ENCODE results near the gene LINS1. TPM values are rescaled to one million over a fixed set of nuclear protein-coding genes. Genes with fewer than 3 reads are reported as not detected.
"Not testable (repeated sequence)": the region's sequence is repeated elsewhere in the genome, so short reads cannot be mapped to it uniquely, and the experiment has no call there.

LINS1 gene
- total RNA-seq, 1 donor from 2014 or later, result 36.3 TPM

- FAIRE-seq, result no peak
- DNase-seq (ENCODE audit: low spot score in 2 of 2), result no peak
Measured at GRCh38 chr15:100602823-100603393, 924 bp upstream of the LINS1 start.

- FAIRE-seq, result no peak
- DNase-seq (ENCODE audit: low spot score in 2 of 2), result no peak
Measured at GRCh38 chr15:100601617-100602063, 344 bp downstream of the LINS1 start.

- FAIRE-seq (no peak), DNase-seq (ENCODE audit: low spot score in 2 of 2) (no peak)
Measured at GRCh38 chr15:100601163-100601562, 821 bp downstream of the LINS1 start.

- FAIRE-seq (no peak), DNase-seq (ENCODE audit: low spot score in 2 of 2) (no peak)
Measured at GRCh38 chr15:100598655-100599054, 3.3 kb downstream of the LINS1 start.

- DNase-seq (ENCODE audit: low spot score in 2 of 2), result no peak
- FAIRE-seq, result no peak
Measured at GRCh38 chr15:100597862-100598261, 4.1 kb downstream of the LINS1 start.

- FAIRE-seq, result no peak
- DNase-seq (ENCODE audit: low spot score in 2 of 2), result no peak
Measured at GRCh38 chr15:100596792-100597191, 5.2 kb downstream of the LINS1 start.

GRCh38 chr15:100595964-100596363 is 6.0 kb downstream of the LINS1 start:
- FAIRE-seq, result no peak
- DNase-seq (ENCODE audit: low spot score in 2 of 2), result no peak

- FAIRE-seq, result no peak
- no peak for DNase-seq (ENCODE audit: low spot score in 2 of 2)
Measured at GRCh38 chr15:100593431-100593830, 8.6 kb downstream of the LINS1 start.

- FAIRE-seq (no peak), DNase-seq (ENCODE audit: low spot score in 2 of 2) (no peak)
Measured at GRCh38 chr15:100592898-100593297, 9.1 kb downstream of the LINS1 start.

GRCh38 chr15:100591835-100592234 is 10.1 kb downstream of the LINS1 start:
- no peak for FAIRE-seq
- no peak for DNase-seq (ENCODE audit: low spot score in 2 of 2)

GRCh38 chr15:100591163-100591562 is 10.8 kb downstream of the LINS1 start:
- not testable (repeated sequence) for DNase-seq (ENCODE audit: low spot score in 2 of 2)

GRCh38 chr15:100588638-100589242 is 13.2 kb downstream of the LINS1 start:
- FAIRE-seq (no peak), DNase-seq (ENCODE audit: low spot score in 2 of 2) (no peak)

More at GRCh38 chr15:100591163-100591562, 10.8 kb downstream of the LINS1 start:
- not testable (repeated sequence) for FAIRE-seq

GRCh38 chr15:100580414-100580813 is 21.6 kb downstream of the LINS1 start:
- FAIRE-seq, result no peak
- no peak for DNase-seq (ENCODE audit: low spot score in 2 of 2)

GRCh38 chr15:100573526-100573925 is 28.5 kb downstream of the LINS1 start:
- no peak for DNase-seq (ENCODE audit: low spot score in 2 of 2)
- FAIRE-seq, result no peak

- DNase-seq (ENCODE audit: low spot score in 2 of 2) (no peak), FAIRE-seq (peak; percentile 82)
Measured at GRCh38 chr15:100572362-100572983, 29.5 kb downstream of the LINS1 start.

- FAIRE-seq (no peak), DNase-seq (ENCODE audit: low spot score in 2 of 2) (no peak)
Measured at GRCh38 chr15:100571592-100572167, 30.3 kb downstream of the LINS1 start.

- DNase-seq (ENCODE audit: low spot score in 2 of 2) (no peak), FAIRE-seq (no peak)
Measured at GRCh38 chr15:100570735-100571313, 31.2 kb downstream of the LINS1 start.

GRCh38 chr15:100570275-100570674 is 31.7 kb downstream of the LINS1 start:
- no peak for DNase-seq (ENCODE audit: low spot score in 2 of 2)
- no peak for FAIRE-seq

- no peak for DNase-seq (ENCODE audit: low spot score in 2 of 2)
- no peak for FAIRE-seq
Measured at GRCh38 chr15:100569391-100569790, 32.6 kb downstream of the LINS1 start.

GRCh38 chr15:100566850-100567628 is 34.9 kb downstream of the LINS1 start:
- DNase-seq (ENCODE audit: low spot score in 2 of 2) (no peak), FAIRE-seq (no peak)

Data from frontal cortex (tissue), 4 donors.